Ascending aorta (tissue), 2 donors: ENCODE results near the gene PAK3. TPM values are rescaled to one million over a fixed set of nuclear protein-coding genes. Genes with fewer than 3 reads are reported as not detected.

Experiments
- DNase-seq, 2 donors: peaks; one replicate each; pipeline ENCODE4 v3.0.0-alpha.2; 2019; ENCODE audit warnings: low spot score in 2 of 2
- H3K27ac ChIP-seq, 2 donors: fragments of 200-600 bp; sonication (generic); one replicate each; pipeline ENCODE4 v1.5.1; 2016 to 2017; ENCODE audit warnings: mild to moderate bottlenecking in 1 of 2
- H3K27me3 ChIP-seq: fragments of 200-600 bp; sonication (generic); one replicate; pipeline ENCODE4 v1.5.1; 2017
- H3K36me3 ChIP-seq, 2 donors: fragments of 200-600 bp; sonication (generic); one replicate each; pipeline ENCODE4 v1.5.1; 2016
- H3K4me1 ChIP-seq, 2 donors: fragments of 200-600 bp; sonication (generic); one replicate each; pipeline ENCODE4 v1.5.1; 2016 to 2017; ENCODE audit warnings: mild to moderate bottlenecking in 1 of 2
- H3K4me3 ChIP-seq, 2 donors: fragments of 200-600 bp; sonication (generic); one replicate each; pipeline ENCODE4 v1.5.1; 2016 to 2017; ENCODE audit warnings: mild to moderate bottlenecking in 1 of 2
- H3K9me3 ChIP-seq, 2 donors: fragments of 200-600 bp; sonication (generic); one replicate each; pipeline ENCODE4 v1.5.1; 2016
- intact Hi-C: fragments of 100-400 bp; cut with DNase I; formaldehyde crosslinking; loops from one replicate; pipeline ENCODE4 v1.15.1; 2023
- total RNA-seq: library from RNA; depleted of rRNA; stranded (reverse); fragments of >200 nt; gene quantifications from one replicate; pipeline ENCODE4 v1.1.0, GENCODE V29; 2016
- TF ChIP-seq, protein P1 (sequence below), 3 experiments: fragments of 200-600 bp in 2 of 3; fragments of 450-650 bp in 1 of 3; sonication (generic) in 2 of 3; IDR thresholded peaks; one replicate each; pipeline ENCODE4 v1.5.1; 2016 to 2019; ENCODE audit warnings: antibody characterized with exemption in 3 of 3, mild to moderate bottlenecking in 1 of 3, moderate library complexity in 1 of 3

PAK3 gene
- total RNA-seq, 1 donor from 2014 or later, result 0.64 TPM

DNA sequence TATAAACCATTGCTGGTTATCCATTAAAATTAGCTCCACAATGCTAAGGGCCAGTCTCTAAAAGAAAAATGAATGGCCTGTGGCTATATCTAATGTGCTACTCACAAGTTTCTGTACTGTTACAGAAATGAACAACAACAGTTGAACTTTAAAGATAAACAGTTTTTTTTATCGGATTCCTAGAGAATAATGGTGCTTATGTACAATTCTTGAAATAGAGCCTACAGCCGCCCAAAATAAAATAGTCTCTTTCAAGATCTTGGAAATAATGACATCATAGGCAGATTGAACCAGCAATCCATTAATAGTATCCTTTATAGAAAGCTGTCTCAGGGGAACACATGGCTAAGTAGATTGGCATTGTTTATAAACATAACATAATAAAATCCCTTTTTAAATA lies 23.4 kb downstream of the PAK3 start:
- Histone ChIP-seq H3K27ac (no peak overlapping the region), H3K4me3 (no peak overlapping the region), H3K27me3 (no peaks in the 10 kb centered on the region), H3K36me3 (no peaks in the 10 kb centered on the region), H3K4me1 (no peaks in the 10 kb centered on the region), H3K9me3 (no peaks in the 10 kb centered on the region)
- no peak for DNase-seq
- intact Hi-C loops, result no loop called here
- TF ChIP-seq, protein P1, sequence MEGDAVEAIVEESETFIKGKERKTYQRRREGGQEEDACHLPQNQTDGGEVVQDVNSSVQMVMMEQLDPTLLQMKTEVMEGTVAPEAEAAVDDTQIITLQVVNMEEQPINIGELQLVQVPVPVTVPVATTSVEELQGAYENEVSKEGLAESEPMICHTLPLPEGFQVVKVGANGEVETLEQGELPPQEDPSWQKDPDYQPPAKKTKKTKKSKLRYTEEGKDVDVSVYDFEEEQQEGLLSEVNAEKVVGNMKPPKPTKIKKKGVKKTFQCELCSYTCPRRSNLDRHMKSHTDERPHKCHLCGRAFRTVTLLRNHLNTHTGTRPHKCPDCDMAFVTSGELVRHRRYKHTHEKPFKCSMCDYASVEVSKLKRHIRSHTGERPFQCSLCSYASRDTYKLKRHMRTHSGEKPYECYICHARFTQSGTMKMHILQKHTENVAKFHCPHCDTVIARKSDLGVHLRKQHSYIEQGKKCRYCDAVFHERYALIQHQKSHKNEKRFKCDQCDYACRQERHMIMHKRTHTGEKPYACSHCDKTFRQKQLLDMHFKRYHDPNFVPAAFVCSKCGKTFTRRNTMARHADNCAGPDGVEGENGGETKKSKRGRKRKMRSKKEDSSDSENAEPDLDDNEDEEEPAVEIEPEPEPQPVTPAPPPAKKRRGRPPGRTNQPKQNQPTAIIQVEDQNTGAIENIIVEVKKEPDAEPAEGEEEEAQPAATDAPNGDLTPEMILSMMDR (IDR thresholded peaks at IDR 0.05), result no peak

- Histone ChIP-seq H3K36me3 (no peaks in the 10 kb centered on the region), H3K27ac (no peak overlapping the region), H3K4me1 (no peaks in the 10 kb centered on the region), H3K27me3 (no peaks in the 10 kb centered on the region), H3K4me3 (no peak overlapping the region), H3K9me3 (no peaks in the 10 kb centered on the region)
- TF ChIP-seq, protein P1 (IDR thresholded peaks at IDR 0.05), result no peak
- DNase-seq, result no peak
- intact Hi-C loops, result no loop called here
Measured at GRCh38 chrX:111123125-111123524, 27.1 kb downstream of the PAK3 start.

DNA sequence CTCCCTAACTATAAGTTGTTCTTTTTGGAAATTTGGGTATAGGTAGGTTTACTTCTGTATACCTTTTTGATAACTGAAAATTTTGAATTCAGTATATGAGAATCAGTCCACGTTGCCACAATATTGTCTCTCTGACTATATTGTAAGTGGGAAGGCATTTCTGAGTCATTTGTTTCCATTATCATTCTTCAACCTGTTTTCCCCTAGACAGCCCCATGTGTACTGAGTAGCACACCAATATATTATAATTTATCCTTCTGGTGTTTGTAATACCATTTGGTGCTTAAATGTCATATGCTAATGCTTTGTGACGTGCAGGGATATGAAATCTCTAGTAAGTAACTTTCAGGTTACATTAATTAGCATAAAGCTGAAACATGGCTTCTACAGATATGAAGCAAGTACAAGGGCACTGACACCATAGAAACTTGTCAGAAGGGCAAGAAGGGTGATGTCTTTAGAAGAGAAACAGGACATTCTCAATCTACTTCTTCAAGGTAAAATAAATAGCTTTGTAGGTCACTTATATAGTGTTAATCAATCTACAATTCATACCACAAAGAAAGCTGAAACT lies 27.7 kb downstream of the PAK3 start:
- intact Hi-C loops, result no loop called here
- TF ChIP-seq, protein P1 (IDR thresholded peaks at IDR 0.05), result no peak
- H3K27me3 ChIP-seq, result no peaks in the 10 kb centered on the region

GRCh38 chrX:111124418-111124817 lies 28.4 kb downstream of the PAK3 start:
- no peaks in the 10 kb centered on the region for H3K27me3 ChIP-seq
- intact Hi-C loops, result no loop called here
- no peak overlapping the region for H3K4me3 ChIP-seq
- no peaks in the 10 kb centered on the region for H3K36me3 ChIP-seq
- TF ChIP-seq, protein P1 (IDR thresholded peaks at IDR 0.05), result no peak
- DNase-seq, result no peak
- no peak overlapping the region for H3K27ac ChIP-seq
- H3K4me1 ChIP-seq, result no peaks in the 10 kb centered on the region
- H3K9me3 ChIP-seq, result no peaks in the 10 kb centered on the region

More for the DNA sequence above, 27.7 kb downstream of the PAK3 start:
- H3K4me3 ChIP-seq, result no peak overlapping the region
- no peaks in the 10 kb centered on the region for H3K36me3 ChIP-seq
- no peak for DNase-seq
- no peaks in the 10 kb centered on the region for H3K9me3 ChIP-seq
- no peak overlapping the region for H3K27ac ChIP-seq
- H3K4me1 ChIP-seq, result no peaks in the 10 kb centered on the region

GRCh38 chrX:111127038-111127437 lies 31.0 kb downstream of the PAK3 start:
- no peak for DNase-seq
- intact Hi-C loops, result no loop called here
- H3K9me3 ChIP-seq, result no peaks in the 10 kb centered on the region
- no peaks in the 10 kb centered on the region for H3K27me3 ChIP-seq
- no peaks in the 10 kb centered on the region for H3K4me1 ChIP-seq
- TF ChIP-seq, protein P1 (IDR thresholded peaks at IDR 0.05), result no peak
- H3K36me3 ChIP-seq, result no peaks in the 10 kb centered on the region
- H3K27ac ChIP-seq, result no peak overlapping the region
- no peak overlapping the region for H3K4me3 ChIP-seq

DNA sequence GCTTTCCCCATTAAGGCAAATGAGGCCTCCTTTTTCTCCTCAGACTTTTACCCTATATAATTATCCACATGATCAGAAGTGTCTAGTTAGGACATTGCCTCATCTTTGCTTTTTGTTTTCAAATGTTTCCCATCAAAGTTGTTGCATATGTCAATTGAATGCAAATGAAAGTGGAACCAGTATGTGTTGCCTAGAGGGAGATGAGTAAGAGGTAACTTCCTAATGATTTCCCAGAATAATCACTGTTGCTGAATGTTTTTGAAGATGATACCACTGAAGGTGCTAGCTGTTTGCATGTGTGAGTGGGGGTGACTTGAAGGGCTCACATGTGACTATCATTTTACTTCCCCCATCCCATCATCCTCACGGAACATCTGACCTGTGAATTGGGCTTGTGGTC lies 33.9 kb downstream of the PAK3 start:
- no peaks in the 10 kb centered on the region for H3K27me3 ChIP-seq
- no peak overlapping the region for H3K4me3 ChIP-seq
- H3K4me1 ChIP-seq, result no peaks in the 10 kb centered on the region
- H3K36me3 ChIP-seq, result no peaks in the 10 kb centered on the region
- TF ChIP-seq, protein P1 (IDR thresholded peaks at IDR 0.05), result no peak
- intact Hi-C loops, result no loop called here
- no peak overlapping the region for H3K27ac ChIP-seq
- no peaks in the 10 kb centered on the region for H3K9me3 ChIP-seq
- DNase-seq, result no peak
